ENCODE measurements around the gene SH3GL1. TPM values are rescaled to one million over a fixed set of nuclear protein-coding genes. Genes with fewer than 3 reads are reported as not detected.

The SH3GL1 gene
- total RNA-seq, 4 donors from 2014 or later = 11.8 to 69.3 (median 29.5) TPM

GRCh38 chr19:4322942-4323665 lies 77.2 kb downstream of the SH3GL1 start:
- H3K36me3 ChIP-seq = no peaks in the 10 kb centered on the region
- TF ChIP-seq, protein P1, sequence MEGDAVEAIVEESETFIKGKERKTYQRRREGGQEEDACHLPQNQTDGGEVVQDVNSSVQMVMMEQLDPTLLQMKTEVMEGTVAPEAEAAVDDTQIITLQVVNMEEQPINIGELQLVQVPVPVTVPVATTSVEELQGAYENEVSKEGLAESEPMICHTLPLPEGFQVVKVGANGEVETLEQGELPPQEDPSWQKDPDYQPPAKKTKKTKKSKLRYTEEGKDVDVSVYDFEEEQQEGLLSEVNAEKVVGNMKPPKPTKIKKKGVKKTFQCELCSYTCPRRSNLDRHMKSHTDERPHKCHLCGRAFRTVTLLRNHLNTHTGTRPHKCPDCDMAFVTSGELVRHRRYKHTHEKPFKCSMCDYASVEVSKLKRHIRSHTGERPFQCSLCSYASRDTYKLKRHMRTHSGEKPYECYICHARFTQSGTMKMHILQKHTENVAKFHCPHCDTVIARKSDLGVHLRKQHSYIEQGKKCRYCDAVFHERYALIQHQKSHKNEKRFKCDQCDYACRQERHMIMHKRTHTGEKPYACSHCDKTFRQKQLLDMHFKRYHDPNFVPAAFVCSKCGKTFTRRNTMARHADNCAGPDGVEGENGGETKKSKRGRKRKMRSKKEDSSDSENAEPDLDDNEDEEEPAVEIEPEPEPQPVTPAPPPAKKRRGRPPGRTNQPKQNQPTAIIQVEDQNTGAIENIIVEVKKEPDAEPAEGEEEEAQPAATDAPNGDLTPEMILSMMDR (IDR thresholded peaks at IDR 0.05) = no peak
- TF ChIP-seq POLR2A (IDR thresholded peaks at IDR 0.05) = no peak
- no peaks in the 10 kb centered on the region for H3K27me3 ChIP-seq
- H3K9me3 ChIP-seq = no peaks in the 10 kb centered on the region
- intact Hi-C loops (cut with DNase I; ENCODE audit: low total_unique reads) = no loop called here
- H3K4me3 ChIP-seq = no peak overlapping the region
- DNase-seq = no peak
- peaks cover 0 to 11% of the 10 kb centered on the region in 2 donors for H3K4me1 ChIP-seq
- H3K27ac ChIP-seq = no peak overlapping the region

GRCh38 chr19:4320419-4320818 lies 79.9 kb downstream of the SH3GL1 start:
- Histone ChIP-seq H3K27ac (no peak overlapping the region), H3K4me3 (no peak overlapping the region), H3K4me1 (no peaks in the 10 kb centered on the region), H3K9me3 (no peaks in the 10 kb centered on the region), H3K36me3 (no peaks in the 10 kb centered on the region), H3K27me3 (no peaks in the 10 kb centered on the region)
- TF ChIP-seq, protein P1 (IDR thresholded peaks at IDR 0.05) = no peak
- no peak for TF ChIP-seq POLR2A (IDR thresholded peaks at IDR 0.05)
- DNase-seq = no peak
- intact Hi-C loops (cut with DNase I; ENCODE audit: low total_unique reads) = no loop called here

- Histone ChIP-seq H3K27me3 (no peaks in the 10 kb centered on the region), H3K9me3 (no peaks in the 10 kb centered on the region), H3K4me1 (no peaks in the 10 kb centered on the region), H3K36me3 (no peaks in the 10 kb centered on the region), H3K27ac (no peak overlapping the region), H3K4me3 (no peak overlapping the region)
- TF ChIP-seq, protein P1 (IDR thresholded peaks at IDR 0.05) = no peak
- no peak for TF ChIP-seq POLR2A (IDR thresholded peaks at IDR 0.05)
- intact Hi-C loops (cut with DNase I; ENCODE audit: low total_unique reads) = no loop called here
- no peak for DNase-seq
Measured at GRCh38 chr19:4319067-4319718, 81.2 kb downstream of the SH3GL1 start.

DNA sequence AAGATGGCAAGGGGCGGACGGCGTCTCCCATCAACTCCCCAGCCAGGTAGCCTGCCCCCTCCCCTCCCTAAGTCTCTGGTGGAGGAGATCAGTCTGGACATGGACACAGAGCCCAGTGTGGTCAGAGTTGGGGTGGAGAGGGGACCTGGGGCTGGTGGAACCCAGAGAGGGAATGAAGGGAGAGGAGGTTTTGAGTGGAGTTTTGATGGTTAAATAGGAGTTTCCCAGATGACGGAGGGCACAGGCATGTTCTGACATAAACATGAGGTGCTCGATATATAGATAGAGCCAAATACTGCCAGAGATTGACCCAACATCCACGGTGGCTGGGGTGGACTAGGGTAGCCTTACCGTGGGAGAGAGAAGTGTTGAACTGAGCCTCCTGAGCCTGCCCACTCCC lies 81.9 kb downstream of the SH3GL1 start:
- no peak for DNase-seq
- Histone ChIP-seq H3K27me3 (no peaks in the 10 kb centered on the region), H3K4me1 (no peaks in the 10 kb centered on the region), H3K4me3 (no peak overlapping the region), H3K9me3 (no peaks in the 10 kb centered on the region), H3K27ac (no peak overlapping the region), H3K36me3 (no peaks in the 10 kb centered on the region)
- intact Hi-C loops (cut with DNase I; ENCODE audit: low total_unique reads) = no loop called here
- TF ChIP-seq POLR2A (IDR thresholded peaks at IDR 0.05) = no peak
- TF ChIP-seq, protein P1 (IDR thresholded peaks at IDR 0.05) = no peak

DNA sequence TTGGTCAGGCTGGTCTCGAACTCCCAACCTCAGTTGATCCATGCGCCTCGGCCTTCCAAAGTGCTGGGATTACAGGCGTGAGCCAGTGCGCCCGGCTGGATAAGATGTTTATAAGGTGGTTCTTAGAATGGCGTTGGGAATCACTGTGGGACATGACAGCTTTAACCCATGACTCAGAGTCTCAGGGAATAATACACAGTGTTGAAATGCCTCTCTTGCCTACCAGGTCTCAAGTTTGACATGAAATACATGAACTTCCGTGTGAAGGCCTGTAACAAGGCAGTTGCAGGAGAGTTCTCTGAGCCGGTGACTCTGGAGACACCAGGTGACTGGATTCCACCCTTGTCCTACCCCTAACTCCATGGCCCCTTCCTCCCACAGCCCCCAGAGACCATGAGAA lies 83.4 kb downstream of the SH3GL1 start:
- TF ChIP-seq, protein P1 (IDR thresholded peaks at IDR 0.05) = no peak
- H3K4me3 ChIP-seq = no peak overlapping the region
- H3K36me3 ChIP-seq = no peaks in the 10 kb centered on the region
- intact Hi-C loops (cut with DNase I; ENCODE audit: low total_unique reads) = no loop called here
- DNase-seq = no peak
- H3K27me3 ChIP-seq = no peaks in the 10 kb centered on the region
- H3K9me3 ChIP-seq = no peaks in the 10 kb centered on the region
- H3K4me1 ChIP-seq = no peaks in the 10 kb centered on the region
- no peak overlapping the region for H3K27ac ChIP-seq

Data from uterus (tissue), 4 donors.